ENCODE results near the gene ORC6.

DNA sequence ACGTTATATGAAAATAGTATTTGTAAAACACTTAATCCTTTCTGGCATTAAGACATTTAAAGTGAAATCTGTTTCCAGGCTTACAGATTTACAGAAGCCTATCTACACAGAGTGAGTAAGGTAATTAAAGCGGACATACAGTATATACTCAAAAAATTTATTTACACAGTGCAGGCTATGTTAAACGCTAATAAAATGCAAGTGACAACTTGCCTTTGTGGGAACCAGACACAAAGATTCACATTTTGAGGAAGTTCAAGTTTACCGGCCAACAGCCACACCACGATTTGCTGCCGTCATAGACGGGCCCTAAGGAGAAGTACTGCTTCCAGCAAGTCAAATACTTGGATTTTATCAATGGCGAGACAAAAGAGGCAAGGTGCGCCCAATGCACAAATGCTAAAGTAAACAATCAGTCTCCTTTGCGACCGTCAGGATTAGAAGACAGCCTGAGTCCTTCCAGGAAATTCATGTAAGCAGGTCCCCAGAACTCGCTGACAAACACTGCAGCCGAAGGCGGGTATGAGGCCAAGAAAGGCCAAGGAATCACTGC lies 1.3 kb upstream of the ORC6 start:
- TF ChIP-seq, protein P1, sequence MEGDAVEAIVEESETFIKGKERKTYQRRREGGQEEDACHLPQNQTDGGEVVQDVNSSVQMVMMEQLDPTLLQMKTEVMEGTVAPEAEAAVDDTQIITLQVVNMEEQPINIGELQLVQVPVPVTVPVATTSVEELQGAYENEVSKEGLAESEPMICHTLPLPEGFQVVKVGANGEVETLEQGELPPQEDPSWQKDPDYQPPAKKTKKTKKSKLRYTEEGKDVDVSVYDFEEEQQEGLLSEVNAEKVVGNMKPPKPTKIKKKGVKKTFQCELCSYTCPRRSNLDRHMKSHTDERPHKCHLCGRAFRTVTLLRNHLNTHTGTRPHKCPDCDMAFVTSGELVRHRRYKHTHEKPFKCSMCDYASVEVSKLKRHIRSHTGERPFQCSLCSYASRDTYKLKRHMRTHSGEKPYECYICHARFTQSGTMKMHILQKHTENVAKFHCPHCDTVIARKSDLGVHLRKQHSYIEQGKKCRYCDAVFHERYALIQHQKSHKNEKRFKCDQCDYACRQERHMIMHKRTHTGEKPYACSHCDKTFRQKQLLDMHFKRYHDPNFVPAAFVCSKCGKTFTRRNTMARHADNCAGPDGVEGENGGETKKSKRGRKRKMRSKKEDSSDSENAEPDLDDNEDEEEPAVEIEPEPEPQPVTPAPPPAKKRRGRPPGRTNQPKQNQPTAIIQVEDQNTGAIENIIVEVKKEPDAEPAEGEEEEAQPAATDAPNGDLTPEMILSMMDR (IDR thresholded peaks at IDR 0.05; ENCODE audit: low read length), result peak; percentile 56; the same call in 1 of the 2 replicates
- TF ChIP-seq EZH2 (optimal IDR thresholded peaks at IDR 0.05; ENCODE audit: low read depth, low read length), result no peak

Measured in MM.1S (cell line).